Globus pallidus (tissue), 1 donor: Measurements from ENCODE around the gene KPNA4.
"Not testable (repeated sequence)": the region's sequence is repeated elsewhere in the genome, so short reads cannot be mapped to it uniquely, and the experiment has no call there.

Experiments
- DNase-seq: peaks from one replicate; pipeline ENCODE4 v3.0.0-alpha.2; 2015; ENCODE audit warnings: low spot score

KPNA4 gene

GRCh38 chr3:160490166-160490565 lies 75.2 kb downstream of the KPNA4 start:
- DNase-seq, result no peak

- peak; percentile 68 for DNase-seq
Observed at GRCh38 chr3:160486459-160486869, 78.9 kb downstream of the KPNA4 start.

DNA sequence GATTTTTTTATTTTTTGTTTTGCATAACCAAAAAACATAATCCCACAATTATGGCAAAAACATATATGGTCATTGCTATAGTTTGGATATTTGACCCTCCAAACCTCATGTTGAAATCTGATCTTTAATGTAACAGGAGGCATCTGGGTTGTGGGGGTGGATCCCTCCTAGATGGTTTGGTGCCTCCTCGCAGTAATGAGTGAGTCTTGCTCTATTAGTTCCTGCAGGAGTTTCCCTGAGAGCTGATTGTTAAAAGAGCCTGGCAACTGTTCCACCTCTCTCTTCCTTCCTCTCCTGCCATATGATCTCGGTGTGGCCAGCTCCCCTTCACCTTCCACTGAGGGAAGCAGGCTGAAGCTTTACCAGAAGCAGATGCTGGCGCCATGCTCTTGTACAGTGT lies 82.6 kb downstream of the KPNA4 start:
- DNase-seq, result no peak

DNA sequence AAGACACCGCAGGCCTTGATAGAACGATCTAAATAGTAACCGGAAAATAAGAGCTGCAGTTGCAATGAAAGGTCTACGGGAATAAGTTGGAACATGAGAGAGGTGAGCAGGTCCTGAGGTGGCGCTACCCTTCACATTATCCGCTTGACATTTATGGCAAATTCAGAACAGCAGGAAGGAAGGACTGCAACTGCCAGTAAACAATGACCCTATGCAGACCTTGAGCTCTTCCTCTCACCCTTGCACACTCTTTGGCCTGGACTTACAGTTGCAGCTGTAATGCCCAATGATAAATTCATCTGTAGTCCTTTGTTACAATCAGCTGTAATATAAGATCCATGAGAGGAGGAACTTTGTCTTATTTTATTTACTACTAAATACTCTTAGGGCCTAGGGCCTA lies 83.5 kb downstream of the KPNA4 start:
- DNase-seq, result no peak

DNA sequence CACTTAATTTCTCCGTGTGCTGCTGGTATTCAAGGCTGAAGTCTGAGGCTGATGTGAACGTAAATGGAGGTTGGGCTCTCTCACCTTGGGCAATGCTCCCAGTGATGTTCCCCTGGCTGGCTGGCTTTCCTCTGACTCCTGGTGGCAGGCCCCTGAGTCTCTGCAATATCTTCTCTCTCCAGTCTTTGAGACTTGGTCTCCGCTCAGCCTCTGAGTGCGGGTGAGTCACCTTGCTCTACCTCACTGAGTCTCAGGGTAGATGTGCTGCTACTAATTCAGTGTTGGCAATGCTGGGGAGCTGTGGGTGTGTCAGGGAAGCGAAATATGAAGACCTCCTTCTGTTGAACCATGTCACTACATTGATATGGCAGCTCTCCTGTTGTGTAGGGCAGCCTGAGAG lies 84.4 kb downstream of the KPNA4 start:
- no peak for DNase-seq

DNA sequence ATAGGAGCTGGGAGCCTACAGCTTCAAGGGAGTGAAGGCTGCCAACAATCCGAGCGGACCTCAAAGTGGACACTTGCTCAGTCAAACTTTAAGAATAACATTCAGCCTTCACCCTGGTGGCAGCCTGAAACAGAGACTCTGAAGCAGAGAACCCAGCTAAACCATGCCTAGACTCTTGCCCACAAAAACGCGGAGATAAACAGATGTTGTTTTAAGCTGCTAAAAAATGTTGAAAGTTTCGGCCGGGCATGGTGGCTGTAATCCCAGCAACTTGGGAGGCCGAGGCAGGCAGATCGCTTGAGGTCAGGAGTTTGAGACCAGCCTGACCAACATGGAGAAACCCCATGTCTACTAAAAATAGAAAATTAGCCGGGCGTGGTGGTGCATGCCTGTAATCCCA lies 86.0 kb downstream of the KPNA4 start:
- no peak for DNase-seq

- DNase-seq, result no peak
Observed at GRCh38 chr3:160478338-160478737, 87.0 kb downstream of the KPNA4 start.

DNA sequence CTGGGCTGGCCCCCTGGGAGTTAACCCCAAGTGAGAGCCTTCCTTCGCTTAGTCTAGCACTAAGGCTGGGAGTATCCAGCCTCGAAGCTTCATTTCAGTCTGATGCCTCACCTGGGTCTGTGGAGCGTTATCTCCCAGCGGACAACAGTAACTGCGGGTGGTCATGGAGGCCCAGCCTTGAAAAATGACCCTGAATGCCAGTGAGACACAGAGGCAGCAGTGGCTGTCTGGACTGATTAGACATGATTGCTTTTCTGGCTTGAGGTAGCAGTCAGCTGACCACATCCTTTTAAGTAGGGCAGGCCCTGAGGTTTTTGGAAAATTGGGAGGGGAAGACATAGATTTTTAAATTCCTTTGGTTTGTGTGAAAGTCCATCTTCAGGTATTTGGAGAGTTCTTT lies 87.6 kb downstream of the KPNA4 start:
- DNase-seq, result no peak

GRCh38 chr3:160475884-160476283 lies 89.5 kb downstream of the KPNA4 start:
- no peak for DNase-seq

DNA sequence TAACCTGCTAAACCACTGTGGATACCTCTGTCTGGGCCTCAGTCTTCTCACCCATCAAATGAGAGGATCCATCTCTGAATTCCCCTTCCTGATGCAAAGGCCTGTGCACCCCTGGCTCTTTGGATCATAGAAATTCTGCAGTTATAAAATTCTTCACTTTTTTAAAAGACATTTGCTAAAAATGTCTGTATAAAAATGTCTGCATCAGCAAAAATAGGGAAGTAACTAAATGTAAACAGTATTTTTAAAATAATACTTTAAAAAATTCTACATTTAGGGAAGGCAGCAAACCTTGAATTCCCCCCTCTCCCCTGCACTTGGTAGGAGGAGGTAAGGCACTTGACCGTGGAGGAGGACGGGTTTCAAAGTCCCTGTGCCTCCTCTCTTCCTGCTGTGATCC lies 90.2 kb downstream of the KPNA4 start:
- no peak for DNase-seq

- no peak for DNase-seq
Observed at GRCh38 chr3:160474416-160474838, 90.9 kb downstream of the KPNA4 start.

GRCh38 chr3:160473978-160474377 lies 91.4 kb downstream of the KPNA4 start:
- no peak for DNase-seq

DNA sequence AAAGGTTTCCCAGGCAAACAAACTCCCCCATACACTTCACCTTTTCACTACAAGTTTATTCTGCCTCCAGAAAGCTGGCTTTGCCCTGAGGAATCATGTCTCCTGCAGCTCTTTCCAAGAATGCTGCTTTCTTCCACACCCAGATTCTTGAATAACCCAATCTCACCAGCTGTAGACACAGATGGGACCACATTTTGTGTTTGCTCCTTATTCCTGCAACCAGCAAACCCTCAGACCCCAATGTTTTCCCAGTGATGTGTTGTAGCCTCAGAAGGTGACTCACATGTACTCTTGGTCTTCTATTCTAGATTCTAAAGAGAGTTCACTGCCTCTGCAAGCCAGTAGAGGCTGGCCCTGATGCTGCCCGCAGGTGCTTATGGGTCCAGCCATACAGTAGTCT lies 92.2 kb downstream of the KPNA4 start:
- no peak for DNase-seq

DNA sequence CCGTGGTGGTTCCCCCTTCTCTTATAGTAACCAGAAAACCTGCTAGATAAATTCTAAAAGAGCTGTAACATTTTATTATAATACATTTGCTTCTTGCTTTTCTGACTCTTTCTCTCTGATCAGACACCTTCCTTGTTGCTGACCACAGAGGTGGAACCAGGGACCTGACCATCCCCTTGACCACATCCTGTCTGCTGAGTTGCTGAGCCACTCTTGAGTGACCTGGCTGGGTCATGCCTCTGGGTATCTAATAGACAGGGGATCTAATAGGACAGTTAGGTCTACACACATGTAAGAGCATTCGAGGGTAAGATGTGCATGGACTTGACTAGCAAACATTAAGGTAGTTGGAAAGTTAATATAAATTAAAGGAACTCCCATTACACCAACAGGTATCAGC lies 93.0 kb downstream of the KPNA4 start:
- no peak for DNase-seq

DNA sequence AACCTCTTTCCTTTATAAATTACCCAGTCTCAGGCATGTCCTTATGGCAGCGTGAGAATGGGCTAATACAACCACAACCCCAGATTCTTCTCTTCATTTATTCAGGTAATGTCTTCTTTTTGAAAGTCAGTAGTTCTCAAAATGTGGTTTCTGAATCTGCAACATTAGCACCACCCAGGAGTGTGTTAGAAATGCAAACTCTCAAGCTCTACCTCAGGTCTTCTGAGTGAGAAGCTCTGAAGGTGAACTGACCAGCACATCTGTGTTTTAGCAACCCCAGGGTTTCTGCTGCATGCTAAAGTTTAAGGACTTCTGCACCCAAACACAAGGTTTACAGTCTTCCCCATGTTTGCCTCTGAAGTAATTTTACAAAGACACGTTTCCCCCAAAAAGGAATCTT lies 93.5 kb downstream of the KPNA4 start:
- no peak for DNase-seq

DNA sequence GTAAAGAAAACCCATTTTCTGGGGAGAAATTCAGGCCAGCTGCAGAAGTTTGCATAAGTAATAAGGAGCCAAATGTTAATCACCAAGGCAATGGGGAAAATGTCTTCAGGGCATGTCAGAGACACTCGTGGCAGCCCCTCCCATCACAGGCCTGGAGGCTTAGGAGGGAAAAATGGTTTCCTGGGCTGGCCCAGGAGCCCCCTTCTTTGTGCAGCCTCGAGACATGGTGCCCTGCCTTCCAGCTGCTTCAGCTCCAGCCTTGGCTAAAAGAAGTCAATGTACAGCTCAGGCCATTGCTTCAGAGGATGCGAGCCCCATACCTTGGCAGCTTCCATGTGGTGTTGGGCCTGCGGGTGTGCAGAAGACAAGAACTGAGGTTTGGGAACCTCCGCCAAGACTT lies 95.2 kb downstream of the KPNA4 start:
- no peak for DNase-seq

DNA sequence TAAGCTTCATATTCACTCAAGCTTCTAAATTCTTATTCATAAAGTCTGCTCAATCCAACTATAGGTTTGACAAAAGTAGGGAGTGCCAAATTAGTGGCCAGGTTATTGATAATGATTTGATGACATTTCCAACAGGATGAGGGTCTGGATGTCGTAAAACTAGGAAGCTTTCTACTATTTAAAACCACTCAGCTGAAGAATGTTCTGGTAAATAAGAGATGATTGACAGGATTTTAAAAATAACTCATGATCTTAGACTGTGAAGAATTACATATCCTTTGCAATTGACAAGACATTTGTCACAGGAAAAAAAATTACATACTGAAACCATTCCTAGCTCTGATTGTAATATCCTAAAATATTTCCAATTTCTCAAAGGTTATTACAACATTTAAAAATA lies 100.4 kb downstream of the KPNA4 start:
- no peak for DNase-seq

DNA sequence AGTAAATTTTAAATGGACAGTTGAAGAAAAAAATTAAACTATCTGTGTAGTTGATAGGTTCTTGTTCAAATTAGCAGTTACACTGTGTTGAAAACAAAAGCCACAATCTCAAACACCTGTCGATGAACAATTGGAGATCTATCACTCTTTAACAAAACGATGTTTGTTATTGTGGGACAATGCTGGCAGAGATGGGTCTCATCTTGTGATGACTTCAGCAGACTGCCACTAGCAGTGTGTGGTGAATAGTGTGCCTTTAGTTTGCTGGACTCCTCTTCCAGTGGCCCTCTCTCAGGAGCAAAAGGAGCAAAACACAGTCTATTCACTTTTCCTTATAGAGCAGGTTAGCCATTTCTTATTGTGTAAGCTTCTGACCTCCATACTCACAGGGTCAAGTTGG lies 101.0 kb downstream of the KPNA4 start:
- peak; percentile 96 for DNase-seq

GRCh38 chr3:160460033-160460432 lies 105.3 kb downstream of the KPNA4 start:
- DNase-seq, result no peak

- DNase-seq, result no peak
Observed at GRCh38 chr3:160459450-160459970, 105.9 kb downstream of the KPNA4 start.

GRCh38 chr3:160458151-160458550 lies 107.2 kb downstream of the KPNA4 start:
- no peak for DNase-seq

DNA sequence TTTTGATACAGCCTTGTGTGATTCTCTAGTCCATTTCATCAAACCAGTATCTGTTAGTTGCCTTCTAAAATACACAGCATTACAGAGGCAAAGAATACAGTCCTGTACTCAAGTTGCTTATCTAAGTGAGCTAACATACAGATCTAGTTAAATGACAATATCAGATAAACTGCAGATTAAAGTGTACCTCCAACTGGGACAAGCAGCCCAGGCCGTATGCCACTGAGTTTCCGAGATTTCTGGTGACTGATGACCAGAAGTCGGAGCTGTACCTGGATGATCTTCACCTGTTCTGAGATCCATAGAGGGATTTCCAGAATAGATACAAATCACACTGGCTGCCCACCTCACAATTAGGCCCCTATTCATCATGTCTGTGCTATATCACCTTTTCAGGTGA lies 109.5 kb downstream of the KPNA4 start:
- DNase-seq, result no peak

GRCh38 chr3:160454995-160455394 lies 110.4 kb downstream of the KPNA4 start:
- no peak for DNase-seq

GRCh38 chr3:160452251-160452650 lies 113.1 kb downstream of the KPNA4 start:
- not testable (repeated sequence) for DNase-seq

GRCh38 chr3:160451602-160452001 lies 113.8 kb downstream of the KPNA4 start:
- DNase-seq, result no peak
